NCI-H345 (cell line): ENCODE measurements around the gene YLPM1.

Source experiments
- DNase-seq: peaks from one replicate; lab custom pipeline; 2025; lab: John Stamatoyannopoulos, UW

The YLPM1 gene

GRCh38 chr14:74871819-74872218 is 108.7 kb downstream of the YLPM1 start:
- DNase-seq, result peak; percentile 10

- DNase-seq, result no peak
These were observed 112.1 kb downstream of the YLPM1 start for GRCh38 chr14:74875204-74875603.

GRCh38 chr14:74875941-74876913 is 113.1 kb downstream of the YLPM1 start, which contains the start of gene PROX2:
PROX2 (minus strand) TSS chr14:74876145; CDS start chr14:74863834, 12,311 bp downstream.
- no peak for DNase-seq

GRCh38 chr14:74879427-74880182 is 116.5 kb downstream of the YLPM1 start:
- DNase-seq, result no peak

- DNase-seq, result peak; percentile 89
These were observed 118.5 kb downstream of the YLPM1 start, which contains the start of gene DLST for GRCh38 chr14:74881431-74882102. DLST (plus strand) TSS chr14:74881916; CDS start chr14:74881954, 38 bp downstream.

- peak; percentile 30 for DNase-seq
These were observed 119.2 kb downstream of the YLPM1 start for GRCh38 chr14:74882103-74882920.
